OCI-LY1 (cell line): ENCODE measurements around the gene ALDH16A1.
"Not testable (repeated sequence)": the region's sequence is repeated elsewhere in the genome, so short reads cannot be mapped to it uniquely, and the experiment has no call there.

ENCODE experiments used
- H2AFZ ChIP-seq: fragments of 200-600 bp; sonication (generic), shearing (Covaris generic); 2 replicates; pipeline ENCODE4 v1.6.0; 2014; ENCODE audit warnings: antibody characterized with exemption, mild to moderate bottlenecking, low read length
- H3F3A ChIP-seq: fragments of 200-600 bp; sonication (generic), shearing (Covaris generic); 2 replicates; pipeline ENCODE4 v1.6.0; 2014; ENCODE audit warnings: mild to moderate bottlenecking, antibody characterized with exemption, low read length, moderate library complexity; ENCODE audit not compliant: insufficient read depth
- H3K27ac ChIP-seq: fragments of 200-600 bp; sonication (generic); 2 replicates; pipeline ENCODE4 v1.5.1; 2014; ENCODE audit warnings: low read length, mixed run types, mild to moderate bottlenecking, low read depth; ENCODE audit not compliant: poor library complexity, severe bottlenecking
- H3K27me3 ChIP-seq: fragments of 200-600 bp; sonication (generic); 2 replicates; pipeline ENCODE4 v1.6.0; 2014; ENCODE audit warnings: antibody characterized with exemption, mild to moderate bottlenecking, low read length, moderate library complexity; ENCODE audit not compliant: insufficient read depth
- H3K36me3 ChIP-seq: fragments of 200-600 bp; sonication (generic); 2 replicates; pipeline ENCODE4 v1.6.1; 2014; ENCODE audit warnings: mild to moderate bottlenecking, antibody characterized with exemption, low read length, moderate library complexity, mixed read lengths; ENCODE audit not compliant: insufficient read depth
- H3K4me1 ChIP-seq: fragments of 200-600 bp; sonication (generic); 2 replicates; pipeline ENCODE4 v1.5.1; 2014; ENCODE audit warnings: mild to moderate bottlenecking, low read length, moderate library complexity; ENCODE audit not compliant: insufficient read depth, severe bottlenecking
- H3K4me2 ChIP-seq: fragments of 200-600 bp; sonication (generic), shearing (Covaris generic); 2 replicates; pipeline ENCODE4 v1.6.1; 2014; ENCODE audit warnings: low read length
- H3K4me3 ChIP-seq: fragments of 200-600 bp; sonication (generic); 2 replicates; pipeline ENCODE4 v1.5.1; 2014; ENCODE audit warnings: low read length, low read depth, mild to moderate bottlenecking, mixed read lengths; ENCODE audit not compliant: poor library complexity, severe bottlenecking
- H3K79me2 ChIP-seq: fragments of 200-600 bp; shearing (Covaris generic); 2 replicates; pipeline ENCODE4 v1.6.1; 2016; ENCODE audit warnings: mixed run types, low read length, mixed read lengths; ENCODE audit not compliant: insufficient read depth
- H3K9ac ChIP-seq: fragments of 200-600 bp; sonication (generic), shearing (Covaris generic); 2 replicates; pipeline ENCODE4 v1.6.1; 2014; ENCODE audit warnings: mild to moderate bottlenecking, low read length, mixed read lengths
- H3K9me2 ChIP-seq: fragments of 200-600 bp; sonication (generic), shearing (Covaris generic); 2 replicates; pipeline ENCODE4 v1.6.1; 2014; ENCODE audit warnings: low read depth, mild to moderate bottlenecking, low read length, mixed read lengths
- H3K9me3 ChIP-seq: fragments of 200-600 bp; shearing (Covaris generic); 2 replicates; pipeline ENCODE4 v1.6.1; 2014; ENCODE audit warnings: low read length, mixed read lengths
- H4K20me1 ChIP-seq: fragments of 200-600 bp; sonication (generic), shearing (Covaris generic); 2 replicates; pipeline ENCODE4 v1.6.0; 2016; ENCODE audit warnings: mild to moderate bottlenecking, low read length; ENCODE audit not compliant: insufficient read depth
- EZH2 ChIP-seq: fragments of 200-600 bp; sonication (generic), shearing (Covaris generic); IDR thresholded peaks from 2 replicates; pipeline ENCODE4 v1.8.0; 2017; ENCODE audit warnings: borderline replicate concordance, mixed run types, mild to moderate bottlenecking, antibody characterized with exemption, low read length, moderate library complexity, mixed read lengths
- TF ChIP-seq, protein P1 (sequence below): fragments of 200-600 bp; sonication (generic), shearing (Covaris generic); IDR thresholded peaks from 2 replicates; pipeline ENCODE4 v1.5.1; 2017; ENCODE audit warnings: mild to moderate bottlenecking, antibody characterized with exemption, low read length, moderate library complexity, mixed read lengths

Gene ALDH16A1

DNA sequence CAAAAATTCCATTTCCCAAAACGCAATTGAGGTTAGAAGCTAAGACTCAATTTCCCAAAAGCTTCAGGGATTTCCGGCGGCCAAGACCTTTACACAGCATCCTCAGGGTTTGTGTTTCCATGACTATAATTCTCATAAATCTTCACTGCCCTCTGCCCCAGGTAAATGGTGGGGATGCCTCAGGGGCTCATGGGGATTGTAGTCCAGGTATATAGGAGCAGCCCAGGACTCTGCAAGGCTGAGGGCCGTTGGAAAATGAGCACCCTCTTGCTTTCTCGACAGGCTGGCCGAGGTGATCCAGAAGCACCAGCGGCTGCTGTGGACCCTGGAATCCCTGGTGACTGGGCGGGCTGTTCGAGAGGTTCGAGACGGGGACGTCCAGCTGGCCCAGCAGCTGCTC lies 6.4 kb downstream of the ALDH16A1 start:
- H3K9ac ChIP-seq: no peak overlapping the region
- no peak overlapping the region for H3K27ac ChIP-seq
- no peak for TF ChIP-seq EZH2
- TF ChIP-seq, protein P1, sequence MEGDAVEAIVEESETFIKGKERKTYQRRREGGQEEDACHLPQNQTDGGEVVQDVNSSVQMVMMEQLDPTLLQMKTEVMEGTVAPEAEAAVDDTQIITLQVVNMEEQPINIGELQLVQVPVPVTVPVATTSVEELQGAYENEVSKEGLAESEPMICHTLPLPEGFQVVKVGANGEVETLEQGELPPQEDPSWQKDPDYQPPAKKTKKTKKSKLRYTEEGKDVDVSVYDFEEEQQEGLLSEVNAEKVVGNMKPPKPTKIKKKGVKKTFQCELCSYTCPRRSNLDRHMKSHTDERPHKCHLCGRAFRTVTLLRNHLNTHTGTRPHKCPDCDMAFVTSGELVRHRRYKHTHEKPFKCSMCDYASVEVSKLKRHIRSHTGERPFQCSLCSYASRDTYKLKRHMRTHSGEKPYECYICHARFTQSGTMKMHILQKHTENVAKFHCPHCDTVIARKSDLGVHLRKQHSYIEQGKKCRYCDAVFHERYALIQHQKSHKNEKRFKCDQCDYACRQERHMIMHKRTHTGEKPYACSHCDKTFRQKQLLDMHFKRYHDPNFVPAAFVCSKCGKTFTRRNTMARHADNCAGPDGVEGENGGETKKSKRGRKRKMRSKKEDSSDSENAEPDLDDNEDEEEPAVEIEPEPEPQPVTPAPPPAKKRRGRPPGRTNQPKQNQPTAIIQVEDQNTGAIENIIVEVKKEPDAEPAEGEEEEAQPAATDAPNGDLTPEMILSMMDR: no peak
- peaks cover 11% of the 10 kb centered on the region; the same call in 1 of the 2 replicates for H3K36me3 ChIP-seq
- H3F3A ChIP-seq: no peaks in the 10 kb centered on the region
- H2AFZ ChIP-seq: no peak overlapping the region
- no peak overlapping the region for H3K4me3 ChIP-seq
- H3K4me2 ChIP-seq: no peak overlapping the region
- H3K9me3 ChIP-seq: no peaks in the 10 kb centered on the region
- no peaks in the 10 kb centered on the region for H3K79me2 ChIP-seq
- H3K27me3 ChIP-seq: no peaks in the 10 kb centered on the region
- no peaks in the 10 kb centered on the region for H3K9me2 ChIP-seq
- no peaks in the 10 kb centered on the region for H4K20me1 ChIP-seq
- H3K4me1 ChIP-seq: peaks cover 15% of the 10 kb centered on the region

DNA sequence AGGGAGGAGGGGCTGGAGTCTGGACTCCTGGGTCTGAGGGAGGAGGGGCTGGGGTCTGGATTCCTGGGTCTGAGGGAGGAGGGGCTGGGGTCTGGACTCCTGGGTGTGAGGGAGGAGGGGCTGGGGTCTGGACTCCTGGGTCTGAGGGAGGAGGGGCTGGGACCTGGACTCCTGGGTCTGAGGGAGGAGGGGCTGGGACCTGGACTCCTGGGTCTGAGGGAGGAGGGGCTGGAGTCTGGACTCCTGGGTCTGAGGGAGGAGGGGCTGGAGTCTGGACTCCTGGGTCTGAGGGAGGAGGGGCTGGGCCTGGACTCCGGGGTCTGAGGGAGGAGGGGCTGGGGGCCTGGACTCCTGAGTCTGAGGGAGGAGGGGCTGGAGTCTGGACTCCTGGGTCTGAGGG lies 8.1 kb downstream of the ALDH16A1 start:
- not testable (repeated sequence) for H3K36me3 ChIP-seq, H3K27me3 ChIP-seq, H3K79me2 ChIP-seq, H3K4me3 ChIP-seq, H3K9me3 ChIP-seq, H4K20me1 ChIP-seq, H3F3A ChIP-seq, H2AFZ ChIP-seq, H3K9ac ChIP-seq, H3K9me2 ChIP-seq, H3K4me2 ChIP-seq, H3K27ac ChIP-seq
- peaks cover 14% of the 10 kb centered on the region for H3K4me1 ChIP-seq

DNA sequence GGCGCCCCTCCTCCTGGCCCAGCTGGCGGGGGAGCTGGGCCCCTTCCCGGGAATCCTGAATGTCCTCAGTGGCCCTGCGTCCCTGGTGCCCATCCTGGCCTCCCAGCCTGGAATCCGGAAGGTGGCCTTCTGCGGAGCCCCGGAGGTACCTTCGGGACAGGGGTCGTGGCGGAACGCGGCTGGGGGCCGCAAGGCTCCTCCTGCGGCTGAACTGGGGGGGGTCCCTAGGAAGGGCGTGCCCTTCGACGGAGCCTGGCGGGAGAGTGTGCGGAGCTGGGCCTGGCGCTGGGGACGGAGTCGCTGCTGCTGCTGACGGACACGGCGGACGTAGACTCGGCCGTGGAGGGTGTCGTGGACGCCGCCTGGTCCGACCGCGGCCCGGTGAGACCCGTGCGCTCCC lies 8.6 kb downstream of the ALDH16A1 start:
- no peaks in the 10 kb centered on the region for H3K79me2 ChIP-seq
- H3K9me2 ChIP-seq: no peaks in the 10 kb centered on the region
- no peak overlapping the region for H3K4me3 ChIP-seq
- H3K27me3 ChIP-seq: no peaks in the 10 kb centered on the region
- no peak for TF ChIP-seq EZH2
- TF ChIP-seq, protein P1: no peak
- no peak overlapping the region for H3K4me2 ChIP-seq
- no peak overlapping the region for H2AFZ ChIP-seq
- peaks cover 14% of the 10 kb centered on the region for H3K4me1 ChIP-seq
- no peak overlapping the region for H3K27ac ChIP-seq
- peaks cover 10% of the 10 kb centered on the region; the same call in 1 of the 2 replicates for H3K36me3 ChIP-seq
- H3K9me3 ChIP-seq: no peaks in the 10 kb centered on the region
- H3K9ac ChIP-seq: no peak overlapping the region
- H4K20me1 ChIP-seq: no peaks in the 10 kb centered on the region
- no peaks in the 10 kb centered on the region for H3F3A ChIP-seq

DNA sequence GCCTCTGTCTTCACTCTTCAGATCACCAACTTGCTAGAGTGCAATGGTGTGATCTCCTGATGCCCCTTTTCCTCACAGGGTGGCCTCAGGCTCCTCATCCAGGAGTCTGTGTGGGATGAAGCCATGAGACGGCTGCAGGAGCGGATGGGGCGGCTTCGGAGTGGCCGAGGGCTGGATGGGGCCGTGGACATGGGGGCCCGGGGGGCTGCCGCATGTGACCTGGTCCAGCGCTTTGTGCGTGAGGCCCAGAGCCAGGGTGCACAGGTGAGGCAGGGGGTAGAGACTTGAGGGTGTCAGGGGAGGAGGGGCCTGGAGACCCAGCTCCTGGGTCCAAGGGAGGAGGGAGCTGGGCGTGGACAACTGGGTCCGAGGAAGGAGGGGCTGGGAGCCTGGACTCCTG lies 9.5 kb downstream of the ALDH16A1 start:
- H3K9ac ChIP-seq: no peak overlapping the region
- no peaks in the 10 kb centered on the region for H3F3A ChIP-seq
- H3K4me1 ChIP-seq: peaks cover 14% of the 10 kb centered on the region
- no peaks in the 10 kb centered on the region for H3K9me2 ChIP-seq
- no peak overlapping the region for H3K27ac ChIP-seq
- no peak for TF ChIP-seq EZH2
- TF ChIP-seq, protein P1: no peak
- H4K20me1 ChIP-seq: no peaks in the 10 kb centered on the region
- no peak overlapping the region for H3K4me2 ChIP-seq
- H2AFZ ChIP-seq: no peak overlapping the region
- H3K4me3 ChIP-seq: no peak overlapping the region
- H3K9me3 ChIP-seq: no peaks in the 10 kb centered on the region
- peaks cover 10% of the 10 kb centered on the region; the same call in 1 of the 2 replicates for H3K36me3 ChIP-seq
- no peaks in the 10 kb centered on the region for H3K79me2 ChIP-seq
- H3K27me3 ChIP-seq: no peaks in the 10 kb centered on the region
